A549 (cell line): ENCODE results near the gene DNAH17.

Experiments used
- CTCF ChIP-seq: fragments of >200 bp; sonication (Bioruptor Twin); formaldehyde crosslinking; IDR thresholded peaks from 3 replicates; pipeline ENCODE4 v1.5.1; 2016
- EP300 ChIP-seq, 2 experiments: fragments of >200 bp; sonication (Bioruptor Twin); formaldehyde crosslinking; IDR thresholded peaks; 2 replicates in 1 of 2; 3 replicates in 1 of 2; pipeline ENCODE4 v1.6.1; 2016 to 2017
- POLR2A ChIP-seq: IDR thresholded peaks from 2 replicates; pipeline ENCODE4 v1.6.1; 2012; ENCODE audit warnings: mild to moderate bottlenecking, low read length

- TF ChIP-seq CTCF = no peak
- no peak for TF ChIP-seq EP300 (IDR thresholded peaks at IDR 0.05)
- TF ChIP-seq POLR2A = no peak
Measured at GRCh38 chr17:78418326-78419026, 158.7 kb downstream of the DNAH17 start.
